GM19099 (cell line): ENCODE data around the gene SDHAF3.

ENCODE experiments used
- POLR2A ChIP-seq: IDR thresholded peaks from 3 replicates; pipeline ENCODE4 v1.6.1; 2011; ENCODE audit warnings: low read depth; ENCODE audit not compliant: insufficient read length; ENCODE audit errors: extremely low read depth

Gene SDHAF3

GRCh38 chr7:97167749-97168148 lies 50.3 kb downstream of the SDHAF3 start:
- no peak for TF ChIP-seq POLR2A

- no peak for TF ChIP-seq POLR2A
Measured at GRCh38 chr7:97174303-97174702, 56.8 kb downstream of the SDHAF3 start.

GRCh38 chr7:97179454-97180104 lies 62.1 kb downstream of the SDHAF3 start:
- no peak for TF ChIP-seq POLR2A

GRCh38 chr7:97187067-97187466 lies 69.6 kb downstream of the SDHAF3 start:
- no peak for TF ChIP-seq POLR2A

GRCh38 chr7:97198596-97198995 lies 81.1 kb downstream of the SDHAF3 start:
- TF ChIP-seq POLR2A: no peak

GRCh38 chr7:97200018-97200417 lies 82.5 kb downstream of the SDHAF3 start:
- TF ChIP-seq POLR2A: no peak

- no peak for TF ChIP-seq POLR2A
Measured at GRCh38 chr7:97203957-97204356, 86.5 kb downstream of the SDHAF3 start.

- no peak for TF ChIP-seq POLR2A
Measured at GRCh38 chr7:97204821-97205220, 87.3 kb downstream of the SDHAF3 start.

- no peak for TF ChIP-seq POLR2A
Measured at GRCh38 chr7:97215556-97215955, 98.1 kb downstream of the SDHAF3 start.

- no peak for TF ChIP-seq POLR2A
Measured at GRCh38 chr7:97218767-97219166, 101.3 kb downstream of the SDHAF3 start.

GRCh38 chr7:97219237-97219636 lies 101.7 kb downstream of the SDHAF3 start:
- TF ChIP-seq POLR2A: no peak

GRCh38 chr7:97224316-97224715 lies 106.8 kb downstream of the SDHAF3 start:
- TF ChIP-seq POLR2A: no peak

- no peak for TF ChIP-seq POLR2A
Measured at GRCh38 chr7:97226541-97226940, 109.0 kb downstream of the SDHAF3 start.
